ENCODE measurements around the gene LRRK2. TPM values are rescaled to one million over a fixed set of nuclear protein-coding genes. Genes with fewer than 3 reads are reported as not detected.

Gene LRRK2
- total and polyA plus RNA-seq, 8 donors, result 2.9 to 28.1 (median 4.6) TPM

- Histone ChIP-seq H3K9me3 (peaks cover 0 to 3% (median 0%) of the 10 kb centered on the region in 4 donors), H3K4me3 (no peak overlapping the region), H3K27me3 (no peaks in the 10 kb centered on the region), H3K27ac (no peak overlapping the region), H3K4me1 (peaks cover 0 to 10% (median 4%) of the 10 kb centered on the region in 4 donors), H3K36me3 (peaks cover 0 to 31% (median 23%) of the 10 kb centered on the region in 4 donors)
- WGBS, 5 donors, result 78 to 91% (median 82%) methylated on average over 2 of the region's 2 CpGs
- DNase-seq, result no peak
- TF ChIP-seq, protein P1, sequence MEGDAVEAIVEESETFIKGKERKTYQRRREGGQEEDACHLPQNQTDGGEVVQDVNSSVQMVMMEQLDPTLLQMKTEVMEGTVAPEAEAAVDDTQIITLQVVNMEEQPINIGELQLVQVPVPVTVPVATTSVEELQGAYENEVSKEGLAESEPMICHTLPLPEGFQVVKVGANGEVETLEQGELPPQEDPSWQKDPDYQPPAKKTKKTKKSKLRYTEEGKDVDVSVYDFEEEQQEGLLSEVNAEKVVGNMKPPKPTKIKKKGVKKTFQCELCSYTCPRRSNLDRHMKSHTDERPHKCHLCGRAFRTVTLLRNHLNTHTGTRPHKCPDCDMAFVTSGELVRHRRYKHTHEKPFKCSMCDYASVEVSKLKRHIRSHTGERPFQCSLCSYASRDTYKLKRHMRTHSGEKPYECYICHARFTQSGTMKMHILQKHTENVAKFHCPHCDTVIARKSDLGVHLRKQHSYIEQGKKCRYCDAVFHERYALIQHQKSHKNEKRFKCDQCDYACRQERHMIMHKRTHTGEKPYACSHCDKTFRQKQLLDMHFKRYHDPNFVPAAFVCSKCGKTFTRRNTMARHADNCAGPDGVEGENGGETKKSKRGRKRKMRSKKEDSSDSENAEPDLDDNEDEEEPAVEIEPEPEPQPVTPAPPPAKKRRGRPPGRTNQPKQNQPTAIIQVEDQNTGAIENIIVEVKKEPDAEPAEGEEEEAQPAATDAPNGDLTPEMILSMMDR (IDR thresholded peaks at IDR 0.05), result no peak
- TF ChIP-seq POLR2AphosphoS5 (IDR thresholded peaks at IDR 0.05) (no peak), EP300 (IDR thresholded peaks at IDR 0.05) (no peak), POLR2A (IDR thresholded peaks at IDR 0.05) (no peak)
- intact Hi-C loops (cut with DNase I; ENCODE audit: low total_unique reads), result no loop called here
Observed at GRCh38 chr12:40335991-40336390, 111.2 kb downstream of the LRRK2 start.

DNA sequence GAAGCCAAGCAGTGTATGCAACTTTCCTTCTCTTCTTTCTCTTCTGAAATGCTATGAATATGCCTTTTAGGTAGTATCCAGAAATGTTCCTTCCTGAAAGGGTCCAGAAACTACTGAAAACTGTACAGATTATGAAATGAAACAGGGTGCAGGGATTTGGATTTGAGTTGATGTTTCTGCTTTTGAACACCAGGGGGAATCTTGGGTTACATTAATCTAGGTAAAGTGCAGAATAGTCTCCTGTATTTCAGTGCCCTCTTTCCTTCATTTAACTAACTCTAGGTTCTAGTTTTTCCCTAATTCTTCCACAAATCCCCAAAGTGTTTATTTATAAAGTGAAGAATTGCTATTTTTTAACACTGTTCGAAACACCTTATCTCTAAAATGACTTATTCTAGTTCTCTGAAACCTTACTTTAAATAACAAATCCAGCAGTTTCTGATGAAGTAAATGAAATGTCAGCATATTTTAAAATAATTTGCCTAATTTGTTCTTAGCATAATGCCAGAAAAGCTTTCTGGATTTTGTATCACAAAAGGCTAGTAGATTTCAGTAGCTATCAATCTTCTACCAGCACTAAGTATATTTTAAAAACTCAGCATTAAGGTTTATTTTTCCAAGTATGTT lies 111.9 kb downstream of the LRRK2 start:
- Histone ChIP-seq H3K9me3 (no peaks in the 10 kb centered on the region), H3K27me3 (no peaks in the 10 kb centered on the region), H3K36me3 (peaks cover 0 to 27% (median 21%) of the 10 kb centered on the region in 4 donors), H3K4me1 (peaks cover 0 to 15% (median 7%) of the 10 kb centered on the region in 4 donors), H3K4me3 (no peak overlapping the region), H3K27ac (no peak overlapping the region)
- intact Hi-C loops (cut with DNase I; ENCODE audit: low total_unique reads), result no loop called here
- 36 to 67% (median 61%) methylated on average over 1 of the region's 1 CpG for WGBS, 5 donors
- peak in 1 of 2 donors; percentile 23 for DNase-seq
- TF ChIP-seq POLR2AphosphoS5 (IDR thresholded peaks at IDR 0.05) (no peak), EP300 (IDR thresholded peaks at IDR 0.05) (no peak), POLR2A (IDR thresholded peaks at IDR 0.05) (no peak)
- TF ChIP-seq, protein P1 (IDR thresholded peaks at IDR 0.05), result peak in 2 of 7 experiments; percentile 14 to 53

DNA sequence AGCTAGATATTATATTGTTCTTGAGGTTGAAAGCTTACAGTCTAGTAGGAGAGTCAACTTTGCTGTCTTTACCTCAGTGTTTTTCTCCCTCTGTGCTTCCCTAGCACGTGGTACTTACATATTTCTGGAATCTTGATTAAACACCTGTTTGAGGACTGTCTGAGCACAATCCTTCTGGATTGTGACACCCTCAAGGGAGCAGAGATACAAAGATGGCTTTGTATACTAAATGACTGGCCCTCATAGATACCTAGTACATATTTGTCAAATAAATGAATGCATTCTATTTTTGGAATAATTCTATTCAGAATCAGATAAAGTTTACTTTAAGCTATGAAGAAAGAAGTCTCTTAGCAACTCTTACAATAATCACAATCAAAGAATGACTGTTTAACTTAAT lies 113.3 kb downstream of the LRRK2 start:
- TF ChIP-seq, protein P1 (IDR thresholded peaks at IDR 0.05), result no peak
- TF ChIP-seq POLR2A (IDR thresholded peaks at IDR 0.05) (no peak), POLR2AphosphoS5 (IDR thresholded peaks at IDR 0.05) (no peak), EP300 (IDR thresholded peaks at IDR 0.05) (no peak)
- intact Hi-C loops (cut with DNase I; ENCODE audit: low total_unique reads), result no loop called here
- no peaks in the 10 kb centered on the region for H3K9me3 ChIP-seq
- H3K27me3 ChIP-seq, result no peaks in the 10 kb centered on the region
- H3K36me3 ChIP-seq, result peaks cover 0 to 27% (median 20%) of the 10 kb centered on the region in 4 donors
- 7 to 24% (median 20%) methylated on average over 1 of the region's 1 CpG for WGBS, 5 donors
- peaks cover 0 to 24% (median 10%) of the 10 kb centered on the region in 4 donors for H3K4me1 ChIP-seq
- no peak overlapping the region for H3K27ac ChIP-seq
- DNase-seq, result no peak
- H3K4me3 ChIP-seq, result no peak overlapping the region

GRCh38 chr12:40338621-40339020 lies 113.8 kb downstream of the LRRK2 start:
- Histone ChIP-seq H3K36me3 (peaks cover 0 to 23% (median 14%) of the 10 kb centered on the region in 4 donors), H3K9me3 (no peaks in the 10 kb centered on the region), H3K27ac (no peak overlapping the region), H3K4me3 (no peak overlapping the region), H3K4me1 (peaks cover 0 to 24% (median 10%) of the 10 kb centered on the region in 4 donors), H3K27me3 (no peaks in the 10 kb centered on the region)
- TF ChIP-seq EP300 (IDR thresholded peaks at IDR 0.05) (no peak), POLR2AphosphoS5 (IDR thresholded peaks at IDR 0.05) (no peak), POLR2A (IDR thresholded peaks at IDR 0.05) (no peak)
- TF ChIP-seq, protein P1 (IDR thresholded peaks at IDR 0.05), result no peak
- no peak for DNase-seq
- intact Hi-C loops (cut with DNase I; ENCODE audit: low total_unique reads), result no loop called here

All from stomach (tissue), 9 donors.